SIG-M5 (cell line): ENCODE data around the gene HOXD8.

Source experiments
- DNase-seq: peaks from one replicate; lab custom pipeline; 2025; lab: John Stamatoyannopoulos, UW

HOXD8 gene

GRCh38 chr2:176160251-176160985 is 30.9 kb downstream of the HOXD8 start:
- no peak for DNase-seq

- DNase-seq: no peak
These were observed 31.7 kb downstream of the HOXD8 start for GRCh38 chr2:176160986-176161824.

- DNase-seq: no peak
These were observed 32.5 kb downstream of the HOXD8 start for GRCh38 chr2:176161825-176162626.

GRCh38 chr2:176162911-176163671 is 33.6 kb downstream of the HOXD8 start:
- no peak for DNase-seq

GRCh38 chr2:176163672-176164056 is 34.2 kb downstream of the HOXD8 start:
- no peak for DNase-seq

- no peak for DNase-seq
These were observed 34.7 kb downstream of the HOXD8 start for GRCh38 chr2:176164201-176164600.

- no peak for DNase-seq
These were observed 35.3 kb downstream of the HOXD8 start for GRCh38 chr2:176164611-176165369.

GRCh38 chr2:176165370-176166050 is 36.0 kb downstream of the HOXD8 start:
- DNase-seq: no peak

- DNase-seq: no peak
These were observed 36.8 kb downstream of the HOXD8 start for GRCh38 chr2:176166272-176166671.

GRCh38 chr2:176167398-176167797 is 37.9 kb downstream of the HOXD8 start:
- no peak for DNase-seq

GRCh38 chr2:176169181-176169580 is 39.7 kb downstream of the HOXD8 start:
- DNase-seq: no peak

GRCh38 chr2:176169711-176170110 is 40.2 kb downstream of the HOXD8 start:
- no peak for DNase-seq

GRCh38 chr2:176170602-176171305 is 41.2 kb downstream of the HOXD8 start:
- DNase-seq: no peak

- DNase-seq: no peak
These were observed 42.0 kb downstream of the HOXD8 start for GRCh38 chr2:176171351-176172006.

GRCh38 chr2:176172007-176172894 is 42.7 kb downstream of the HOXD8 start:
- no peak for DNase-seq

GRCh38 chr2:176172895-176173566 is 43.5 kb downstream of the HOXD8 start:
- no peak for DNase-seq

- DNase-seq: no peak
These were observed 44.3 kb downstream of the HOXD8 start for GRCh38 chr2:176173567-176174381.
